H1 (cell line): ENCODE data around the gene TNFRSF11A. TPM values are rescaled to one million over a fixed set of nuclear protein-coding genes. Genes with fewer than 3 reads are reported as not detected.
A peak's percentile ranks its signal among the peaks of the same experiment; 100 is the strongest.

Experiments used
- ASH2L ChIP-seq: fragments of 200-600, 300-600 bp; sonication (generic); IDR thresholded peaks from one replicate; pipeline ENCODE4 v1.7.1; 2017; ENCODE audit warnings: low read length
- CHD1 ChIP-seq: IDR thresholded peaks from 2 replicates; pipeline ENCODE4 v1.6.1; 2012; ENCODE audit warnings: low read depth, low read length, improper control_type of control experiment
- CTBP2 ChIP-seq: IDR thresholded peaks from 2 replicates; pipeline ENCODE4 v1.7.0; 2011; ENCODE audit warnings: borderline replicate concordance, mild to moderate bottlenecking, moderate library complexity, mixed read lengths, low read length; ENCODE audit not compliant: insufficient read depth, insufficient read length
- CTCF ChIP-seq, 3 experiments: IDR thresholded peaks; 1 replicate in 2 of 3; 2 replicates in 1 of 3; pipeline versions ENCODE4 v1.5.1 to v1.6.1; 2011; ENCODE audit warnings: low read length in 3 of 3, mild to moderate bottlenecking in 3 of 3, inconsistent platforms in 2 of 3, low read depth in 1 of 3, moderate library complexity in 1 of 3; ENCODE audit not compliant: insufficient read depth in 1 of 3; ENCODE audit errors: control extremely low read depth in 1 of 3
- E2F6 ChIP-seq: IDR thresholded peaks from 2 replicates; pipeline ENCODE4 v1.6.1; 2012; ENCODE audit warnings: inconsistent platforms
- EGR1 ChIP-seq: IDR thresholded peaks from 2 replicates; pipeline ENCODE4 v1.6.1; 2011; ENCODE audit warnings: low read depth, low read length, borderline replicate concordance
- EP300 ChIP-seq, 2 experiments: IDR thresholded peaks; 1 replicate in 1 of 2; 2 replicates in 1 of 2; pipeline ENCODE4 v1.6.1; 2011 to 2012; ENCODE audit warnings: low read depth in 2 of 2, low read length in 2 of 2, mild to moderate bottlenecking in 2 of 2, borderline replicate concordance in 1 of 2, inconsistent platforms in 1 of 2, moderate library complexity in 1 of 2
- HDAC2 ChIP-seq, 2 experiments: fragments of 300-600 bp in 1 of 2; sonication (generic) in 1 of 2; IDR thresholded peaks; 2 replicates each; pipeline ENCODE4 v1.6.1; 2011 to 2012; ENCODE audit warnings: low read depth in 2 of 2, low read length in 2 of 2, mild to moderate bottlenecking in 2 of 2, moderate library complexity in 2 of 2, borderline replicate concordance in 1 of 2, inconsistent platforms in 1 of 2
- JUND ChIP-seq: IDR thresholded peaks from 2 replicates; pipeline ENCODE4 v1.6.1; 2011; ENCODE audit warnings: mild to moderate bottlenecking, improper control_type of control experiment, low read length
- KDM4A ChIP-seq: IDR thresholded peaks from one replicate; pipeline ENCODE4 v1.7.1; 2012; ENCODE audit warnings: low read depth, mild to moderate bottlenecking, moderate library complexity, low read length, inconsistent platforms; ENCODE audit not compliant: severe bottlenecking
- POLR2AphosphoS5 ChIP-seq: IDR thresholded peaks from 2 replicates; pipeline ENCODE4 v1.6.1; 2011; ENCODE audit warnings: low read depth, low read length
- RFX5 ChIP-seq: IDR thresholded peaks from 2 replicates; pipeline ENCODE4 v1.6.1; 2011; ENCODE audit warnings: low read depth, low read length, improper control_type of control experiment, borderline replicate concordance
- SAP30 ChIP-seq: fragments of 300-600 bp; sonication (generic); IDR thresholded peaks from 2 replicates; pipeline ENCODE4 v1.7.1; 2012; ENCODE audit warnings: low read length, moderate library complexity, mild to moderate bottlenecking, inconsistent platforms; ENCODE audit not compliant: insufficient read depth, insufficient replicate concordance
- SIX5 ChIP-seq: IDR thresholded peaks from 2 replicates; pipeline ENCODE4 v1.6.1; 2011; ENCODE audit warnings: mild to moderate bottlenecking, low read depth, low read length
- SP4 ChIP-seq: IDR thresholded peaks from 2 replicates; pipeline ENCODE4 v1.6.1; 2012; ENCODE audit warnings: low read length, inconsistent platforms
- SUZ12 ChIP-seq: fragments of 200-600 bp; sonication (generic); IDR thresholded peaks from 2 replicates; pipeline ENCODE4 v1.6.1; 2012; ENCODE audit warnings: mild to moderate bottlenecking, inconsistent platforms, low read length, moderate library complexity, mixed read lengths
- TAF7 ChIP-seq: optimal IDR thresholded peaks from 2 replicates; pipeline ENCODE3; 2011; ENCODE audit warnings: low read depth, mild to moderate bottlenecking, inconsistent platforms, low read length, moderate library complexity, borderline replicate concordance
- TBP ChIP-seq: IDR thresholded peaks from 2 replicates; pipeline ENCODE4 v1.6.1; 2011; ENCODE audit warnings: low read depth, low read length, improper control_type of control experiment
- TEAD4 ChIP-seq: IDR thresholded peaks from 2 replicates; pipeline ENCODE4 v1.6.1; 2012; ENCODE audit warnings: low read depth, low read length, inconsistent platforms, mixed read lengths
- polyA plus RNA-seq, 7 experiments: library from polyadenylated mRNA; depleted of rRNA in 3 of 7; stranded (reverse) in 5 of 7; unstranded in 2 of 7; fragments of >200 nt in 5 of 7; fragments of 200-250 nt in 2 of 7; gene quantifications; 1 replicate in 5 of 7; 2 replicates in 1 of 7; 4 replicates in 1 of 7; pipeline versions ENCODE4 v1.2.1 to v1.2.3, GENCODE V29; 2011 to 2013; ENCODE audit warnings: missing spikeins in 2 of 7, mixed read lengths in 2 of 7
- total RNA-seq: library from RNA; stranded (reverse); fragmentation: NEBNext Ultra II Directional; extraction: Animal tissue kit (Norgen Biotek cat#: 25700); gene quantifications from 2 replicates; pipeline ENCODE4 v1.2.1, GENCODE V29; 2021

The TNFRSF11A gene
- total and polyA plus RNA-seq, 2 of the 8 experiments (the other 6 are each of a cell fraction or from before 2014, with no cell fraction given) = 8.7 to 10.6 TPM

- TF ChIP-seq CHD1 (no peak), HDAC2 (IDR thresholded peaks at IDR 0.05; ENCODE audit: borderline replicate concordance in 1 of 2, low read depth in 2 of 2, low read length in 2 of 2) (peak in 1 of 2 experiments; percentile 35; a peak in 1 of 4 replicates), SAP30 (no peak), CTCF (IDR thresholded peaks at IDR 0.05; ENCODE audit: control extremely low read depth in 1 of 3, insufficient read depth in 1 of 3, low read depth in 1 of 3, low read length in 3 of 3) (no peak), TAF7 (no peak), KDM4A (peak; percentile 54), EP300 (IDR thresholded peaks at IDR 0.05; ENCODE audit: borderline replicate concordance in 1 of 2, low read depth in 2 of 2, low read length in 2 of 2) (no peak), ASH2L (peak; percentile 76), CTBP2 (no peak), SUZ12 (peak; percentile 43; the same call in 1 of the 2 replicates), SP4 (no peak), TBP (no peak), RFX5 (no peak), E2F6 (no peak; the same call in 1 of the 2 replicates), EGR1 (no peak), SIX5 (no peak), POLR2AphosphoS5 (0 out of 2 replicates have a peak, but pooled peaks have one; percentile 2), TEAD4 (no peak), JUND (no peak)
These were observed 916 bp downstream of the TNFRSF11A start (continued) for GRCh38 chr18:62325806-62326645.
